ENCODE results near the gene VWA2. TPM values are rescaled to one million over a fixed set of nuclear protein-coding genes. Genes with fewer than 3 reads are reported as not detected.

The VWA2 gene, protein sequence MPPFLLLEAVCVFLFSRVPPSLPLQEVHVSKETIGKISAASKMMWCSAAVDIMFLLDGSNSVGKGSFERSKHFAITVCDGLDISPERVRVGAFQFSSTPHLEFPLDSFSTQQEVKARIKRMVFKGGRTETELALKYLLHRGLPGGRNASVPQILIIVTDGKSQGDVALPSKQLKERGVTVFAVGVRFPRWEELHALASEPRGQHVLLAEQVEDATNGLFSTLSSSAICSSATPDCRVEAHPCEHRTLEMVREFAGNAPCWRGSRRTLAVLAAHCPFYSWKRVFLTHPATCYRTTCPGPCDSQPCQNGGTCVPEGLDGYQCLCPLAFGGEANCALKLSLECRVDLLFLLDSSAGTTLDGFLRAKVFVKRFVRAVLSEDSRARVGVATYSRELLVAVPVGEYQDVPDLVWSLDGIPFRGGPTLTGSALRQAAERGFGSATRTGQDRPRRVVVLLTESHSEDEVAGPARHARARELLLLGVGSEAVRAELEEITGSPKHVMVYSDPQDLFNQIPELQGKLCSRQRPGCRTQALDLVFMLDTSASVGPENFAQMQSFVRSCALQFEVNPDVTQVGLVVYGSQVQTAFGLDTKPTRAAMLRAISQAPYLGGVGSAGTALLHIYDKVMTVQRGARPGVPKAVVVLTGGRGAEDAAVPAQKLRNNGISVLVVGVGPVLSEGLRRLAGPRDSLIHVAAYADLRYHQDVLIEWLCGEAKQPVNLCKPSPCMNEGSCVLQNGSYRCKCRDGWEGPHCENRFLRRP
- total RNA-seq (2022; extraction: Qiagen RNA extraction), result not detected in 5 replicates

DNA sequence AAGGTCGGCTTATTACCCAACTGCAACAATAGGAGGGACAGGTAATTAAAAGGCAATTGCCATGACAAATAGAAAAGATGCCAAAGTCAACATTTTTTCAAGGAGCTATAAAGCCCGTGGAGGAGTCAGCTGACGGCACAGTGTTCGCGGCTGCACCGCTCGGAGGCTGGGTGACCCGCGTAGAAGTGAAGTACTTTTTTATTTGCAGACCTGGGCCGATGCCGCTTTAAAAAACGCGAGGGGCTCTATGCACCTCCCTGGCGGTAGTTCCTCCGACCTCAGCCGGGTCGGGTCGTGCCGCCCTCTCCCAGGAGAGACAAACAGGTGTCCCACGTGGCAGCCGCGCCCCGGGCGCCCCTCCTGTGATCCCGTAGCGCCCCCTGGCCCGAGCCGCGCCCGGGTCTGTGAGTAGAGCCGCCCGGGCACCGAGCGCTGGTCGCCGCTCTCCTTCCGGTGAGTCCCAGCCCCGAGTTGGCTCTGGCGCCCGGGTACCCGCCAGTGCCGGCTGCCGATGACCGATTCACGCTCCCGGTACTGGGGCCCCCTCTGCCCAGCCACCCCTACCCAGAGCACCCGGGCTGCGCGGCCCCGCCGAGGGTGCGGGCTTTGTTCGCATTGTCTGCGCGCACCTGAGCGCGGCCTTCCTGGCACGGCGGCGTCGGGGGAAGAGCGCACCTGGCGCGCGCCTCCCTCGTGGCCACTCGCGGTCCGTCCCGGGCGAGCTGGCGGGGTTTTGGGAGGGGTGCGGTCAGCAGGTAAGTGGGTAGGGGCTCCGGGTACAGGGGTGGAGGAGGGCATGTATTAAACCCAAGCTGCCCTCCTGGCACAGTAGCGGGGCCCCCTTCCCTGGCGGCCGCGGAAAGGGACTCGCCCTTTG, at the start of gene VWA2:
TSS of gene VWA2 (plus strand) at position 138 of the 877 bp plus-strand sequence. CDS start 9,460 bp downstream, outside the sequence.

Other genes with a start within 250 kb of the VWA2 start
- 0.75 to 1.4 TPM (median 1.2 TPM) in 5 replicates for gene ADRB1, start 195.4 kb upstream of the VWA2 start, total RNA-seq (2022; extraction: Qiagen RNA extraction)
- gene CCDC186, start 65.1 kb upstream of the VWA2 start, total RNA-seq (2022; extraction: Qiagen RNA extraction), result 3.8 to 6.3 TPM (median 5.2 TPM) in 5 replicates
- not detected in 5 replicates for gene TDRD1, start 59.9 kb upstream of the VWA2 start, total RNA-seq (2022; extraction: Qiagen RNA extraction)
- gene AFAP1L2, start 165.2 kb downstream of the VWA2 start, total RNA-seq (2022; extraction: Qiagen RNA extraction), result 19.2 to 25.5 TPM (median 21.7 TPM) in 5 replicates